HG02943 (cell line): ENCODE data around the gene SERTAD4.
"Not testable (repeated sequence)": the region's sequence is repeated elsewhere in the genome, so short reads cannot be mapped to it uniquely, and the experiment has no call there.

ENCODE experiments used
- ATAC-seq: cut with Tn5 transposase; IDR thresholded peaks from one replicate; pipeline ENCODE4 v1.9.1; 2021; ENCODE audit warnings: mild to moderate bottlenecking, low read depth, moderate library complexity; ENCODE audit not compliant: unreplicated experiment

SERTAD4 gene

GRCh38 chr1:210232511-210233215 lies at the start of gene SERTAD4:
SERTAD4 (plus strand) TSS chr1:210232796; CDS start chr1:210237961, 5,165 bp downstream.
- ATAC-seq = no peak

GRCh38 chr1:210185063-210185462 lies 47.5 kb upstream of the SERTAD4 start:
- no peak for ATAC-seq

GRCh38 chr1:210187849-210188606 lies 44.6 kb upstream of the SERTAD4 start:
- not testable (repeated sequence) for ATAC-seq

DNA sequence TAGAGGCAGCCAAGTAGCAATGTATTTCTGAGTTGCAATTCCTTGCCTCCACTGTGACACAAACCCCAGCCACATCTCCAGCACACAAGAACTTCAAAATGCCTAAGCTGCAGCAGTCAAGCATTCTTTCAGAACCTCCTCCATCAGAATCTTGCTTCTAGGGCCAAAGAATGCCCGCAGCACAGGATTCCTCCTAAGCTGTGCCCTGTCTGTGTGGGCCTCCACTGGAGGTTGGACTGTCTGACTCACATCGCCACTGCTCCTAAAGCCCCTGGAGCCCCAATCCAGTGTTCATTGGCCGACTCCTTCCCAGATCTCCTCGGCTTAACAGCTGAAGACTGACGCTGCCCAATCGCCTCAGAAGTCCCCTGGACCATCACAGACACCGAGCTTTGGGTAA lies 43.2 kb upstream of the SERTAD4 start:
- ATAC-seq = no peak

GRCh38 chr1:210195635-210196160 lies 36.9 kb upstream of the SERTAD4 start:
- no peak for ATAC-seq

DNA sequence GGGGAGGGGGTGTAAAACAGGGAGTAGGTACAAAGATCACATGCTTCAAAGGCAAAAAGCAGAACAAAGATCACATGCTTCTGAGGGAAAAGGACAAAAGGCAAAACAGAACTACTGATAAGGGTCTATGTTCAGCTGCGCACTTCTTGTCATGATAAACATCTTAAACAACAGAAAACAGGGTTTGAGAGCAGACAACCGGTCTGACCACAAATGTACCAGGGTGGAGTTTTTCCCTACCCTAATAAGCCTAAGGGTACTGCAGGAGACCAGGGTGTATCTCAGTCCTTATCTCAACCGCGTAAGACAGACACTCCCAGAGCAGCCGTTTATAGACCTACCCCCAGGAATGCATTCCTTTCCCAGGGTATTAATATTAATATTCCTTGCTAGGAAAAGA lies 36.3 kb upstream of the SERTAD4 start:
- not testable (repeated sequence) for ATAC-seq

DNA sequence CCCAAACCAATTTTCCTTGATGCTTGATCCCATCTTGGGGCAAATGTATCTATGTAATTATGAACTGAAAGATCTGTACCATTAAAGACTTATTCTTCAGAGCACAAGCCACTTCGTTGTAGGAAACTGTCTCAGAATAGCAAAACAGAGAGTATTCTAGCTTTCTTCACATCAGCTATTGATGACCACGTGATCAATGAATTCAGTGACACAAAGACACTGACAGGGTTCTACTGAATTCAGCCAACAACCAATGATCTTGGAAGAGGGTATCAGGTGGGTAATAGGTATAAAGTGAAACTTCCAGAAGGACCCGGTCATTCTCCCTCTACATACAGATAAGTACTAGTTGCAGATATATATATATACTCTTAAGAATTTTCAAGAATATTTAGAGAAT lies 33.8 kb upstream of the SERTAD4 start:
- no peak for ATAC-seq

- ATAC-seq = no peak
Measured at GRCh38 chr1:210200124-210200736, 32.4 kb upstream of the SERTAD4 start.

GRCh38 chr1:210201681-210202080 lies 30.9 kb upstream of the SERTAD4 start:
- no peak for ATAC-seq

DNA sequence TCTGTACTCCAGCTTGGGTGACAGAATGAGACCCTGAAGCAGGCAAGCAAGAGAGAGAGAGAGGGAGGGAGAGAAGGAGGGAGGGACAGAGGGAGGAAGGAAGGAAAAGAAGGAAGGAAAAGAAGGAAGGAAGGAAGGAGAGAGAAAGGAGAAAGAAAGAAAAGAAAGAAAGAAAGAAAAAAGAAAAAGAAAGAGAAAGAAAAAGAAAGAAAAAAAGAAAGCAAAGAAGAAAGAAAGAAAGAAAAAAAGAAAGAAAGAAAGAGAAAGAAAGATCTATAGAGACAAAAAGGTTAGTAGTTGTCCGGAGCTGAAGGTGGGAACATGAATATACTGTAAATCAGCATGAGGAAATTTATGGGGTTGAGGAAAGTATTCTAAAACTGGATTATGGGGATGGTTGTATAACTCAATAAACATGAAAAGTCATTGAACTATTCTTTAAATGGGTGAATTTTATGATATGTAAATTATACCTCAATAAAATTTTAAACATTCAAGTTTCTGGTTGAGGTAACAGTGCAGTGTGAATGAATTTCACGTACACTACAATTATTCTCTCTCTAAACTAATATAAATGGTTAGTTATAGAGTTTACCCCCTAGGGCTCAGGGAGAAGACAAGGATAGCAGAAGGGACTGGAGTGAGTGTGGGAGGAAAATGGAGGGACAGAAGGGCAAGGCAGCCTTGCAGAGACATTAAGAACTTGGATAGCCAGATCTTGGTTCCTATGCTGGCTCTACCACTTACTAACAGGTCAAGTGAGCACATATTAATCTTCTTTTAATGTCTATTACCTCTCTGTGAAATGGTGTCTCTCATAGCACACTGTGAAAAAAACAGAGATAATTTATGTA lies 24.8 kb upstream of the SERTAD4 start:
- no peak for ATAC-seq

GRCh38 chr1:210213335-210213734 lies 19.3 kb upstream of the SERTAD4 start:
- no peak for ATAC-seq

GRCh38 chr1:210214573-210215409 lies 17.8 kb upstream of the SERTAD4 start:
- ATAC-seq = no peak

DNA sequence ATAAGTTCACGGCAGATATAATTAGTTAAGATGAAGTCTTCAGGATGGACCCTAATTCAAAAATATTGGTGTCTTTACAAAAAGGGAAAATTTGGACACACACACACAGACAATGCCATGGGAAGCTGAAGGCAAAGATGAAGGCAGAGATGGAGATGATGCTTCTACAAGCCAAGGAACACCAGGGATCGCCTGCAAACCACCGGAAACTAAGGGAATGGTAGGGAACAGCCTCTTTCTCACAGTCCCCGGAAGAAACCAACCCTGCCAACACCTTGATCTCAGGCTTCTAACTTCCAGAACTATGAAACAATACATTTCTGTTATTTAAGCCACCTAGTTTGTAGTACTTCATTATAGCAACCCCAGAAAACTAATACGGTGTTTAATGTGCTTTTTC lies 15.1 kb upstream of the SERTAD4 start:
- ATAC-seq = no peak

GRCh38 chr1:210218047-210218446 lies 14.5 kb upstream of the SERTAD4 start:
- ATAC-seq = no peak

- no peak for ATAC-seq
Measured at GRCh38 chr1:210222340-210223006, 10.1 kb upstream of the SERTAD4 start.

- no peak for ATAC-seq
Measured at GRCh38 chr1:210223226-210223904, 9.2 kb upstream of the SERTAD4 start.

- ATAC-seq = no peak
Measured at GRCh38 chr1:210228158-210228557, 4.4 kb upstream of the SERTAD4 start.

DNA sequence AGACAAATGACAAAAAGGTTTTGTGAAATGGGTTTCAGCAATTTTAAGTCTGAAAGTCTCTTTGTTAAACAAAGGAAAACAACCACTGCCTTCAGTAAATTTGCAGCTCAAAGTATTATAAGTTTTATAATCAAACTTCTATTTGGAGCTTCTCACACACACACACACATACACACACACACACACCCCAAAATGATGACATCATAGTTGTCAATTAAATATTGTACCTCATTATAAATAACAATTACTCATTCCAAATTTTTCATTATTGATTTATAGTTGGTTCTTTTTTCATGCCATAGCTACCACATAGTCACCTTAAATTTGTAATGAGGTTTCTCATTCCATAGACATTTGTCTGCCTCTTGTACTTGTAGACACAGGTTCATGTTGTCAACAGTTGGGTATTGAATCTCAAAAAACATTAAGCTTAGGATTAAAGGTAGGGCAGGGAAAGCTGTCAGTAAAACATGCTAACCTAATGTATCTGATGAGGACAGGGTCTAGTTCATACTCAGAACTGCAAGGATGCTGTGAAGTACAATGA lies 2.4 kb upstream of the SERTAD4 start:
- no peak for ATAC-seq
